ENCODE results near the gene MRFAP1.
A peak's percentile ranks its signal among the peaks of the same experiment; 100 is the strongest.

MRFAP1 gene

GRCh38 chr4:6640292-6641163 lies at the start of gene MRFAP1:
Gene MRFAP1, plus strand, starts transcription at chr4:6640685. Its CDS starts 178 bp downstream, at chr4:6640863.
- peak; percentile 96 for DNase-seq (ENCODE audit: low spot score)

- peak; percentile 86 for DNase-seq (ENCODE audit: low spot score)
These were observed 49.2 kb upstream of the MRFAP1 start for GRCh38 chr4:6591313-6591712.

GRCh38 chr4:6591781-6592180 lies 48.7 kb upstream of the MRFAP1 start:
- no peak for DNase-seq (ENCODE audit: low spot score)

GRCh38 chr4:6592804-6593563 lies 47.5 kb upstream of the MRFAP1 start:
- no peak for DNase-seq (ENCODE audit: low spot score)

GRCh38 chr4:6594341-6594740 lies 46.1 kb upstream of the MRFAP1 start:
- no peak for DNase-seq (ENCODE audit: low spot score)

GRCh38 chr4:6594826-6595355 lies 45.6 kb upstream of the MRFAP1 start:
- DNase-seq (ENCODE audit: low spot score): no peak

GRCh38 chr4:6595897-6596537 lies 44.5 kb upstream of the MRFAP1 start:
- DNase-seq (ENCODE audit: low spot score): no peak

GRCh38 chr4:6596948-6597347 lies 43.5 kb upstream of the MRFAP1 start:
- no peak for DNase-seq (ENCODE audit: low spot score)

- DNase-seq (ENCODE audit: low spot score): no peak
These were observed 42.4 kb upstream of the MRFAP1 start for GRCh38 chr4:6598127-6598526.

GRCh38 chr4:6598641-6599040 lies 41.8 kb upstream of the MRFAP1 start:
- no peak for DNase-seq (ENCODE audit: low spot score)

GRCh38 chr4:6601661-6602250 lies 38.7 kb upstream of the MRFAP1 start:
- no peak for DNase-seq (ENCODE audit: low spot score)

GRCh38 chr4:6602289-6602688 lies 38.2 kb upstream of the MRFAP1 start:
- no peak for DNase-seq (ENCODE audit: low spot score)

- no peak for DNase-seq (ENCODE audit: low spot score)
These were observed 37.4 kb upstream of the MRFAP1 start for GRCh38 chr4:6603128-6603527.

- no peak for DNase-seq (ENCODE audit: low spot score)
These were observed 35.4 kb upstream of the MRFAP1 start for GRCh38 chr4:6605114-6605513.

- no peak for DNase-seq (ENCODE audit: low spot score)
These were observed 34.9 kb upstream of the MRFAP1 start for GRCh38 chr4:6605605-6606004.

GRCh38 chr4:6606465-6607235 lies 33.8 kb upstream of the MRFAP1 start:
- no peak for DNase-seq (ENCODE audit: low spot score)

- no peak for DNase-seq (ENCODE audit: low spot score)
These were observed 33.0 kb upstream of the MRFAP1 start for GRCh38 chr4:6607368-6608055.

GRCh38 chr4:6608758-6609414 lies 31.6 kb upstream of the MRFAP1 start:
- no peak for DNase-seq (ENCODE audit: low spot score)

GRCh38 chr4:6609415-6610079 lies 30.9 kb upstream of the MRFAP1 start:
- no peak for DNase-seq (ENCODE audit: low spot score)

Data from germinal center (tissue), 1 donor.